ENCODE data around the gene PKHD1.

GRCh38 chr6:52059821-52060220 lies 27.6 kb downstream of the PKHD1 start:
- TF ChIP-seq CTCF (IDR thresholded peaks at IDR 0.05) (no peak), SMC3 (IDR thresholded peaks at IDR 0.05; ENCODE audit: low read depth, low read length) (no peak), NFIC (IDR thresholded peaks at IDR 0.05; ENCODE audit: borderline replicate concordance) (no peak), MAX (IDR thresholded peaks at IDR 0.05; ENCODE audit: low read depth) (no peak), POLR2AphosphoS5 (IDR thresholded peaks at IDR 0.05; ENCODE audit: low read depth, low read length) (no peak), EP300 (IDR thresholded peaks at IDR 0.05; ENCODE audit: borderline replicate concordance in 1 of 2, low read depth in 1 of 2, low read length in 1 of 2) (no peak), MEF2A (IDR thresholded peaks at IDR 0.05; ENCODE audit: borderline replicate concordance, low read depth) (no peak)

Measured in SK-N-SH (cell line).